Fibroblast of lung (primary cell): ENCODE data around the gene ATP10B.

ENCODE experiments used
- CTCF ChIP-seq, 2 donors: IDR thresholded peaks in 1 of 2; conservative IDR thresholded peaks in 1 of 2; 1 replicate in 1 of 2; 2 replicates in 1 of 2; pipeline ENCODE4 v1.5.1; 2011 to 2012; ENCODE audit warnings: low read length in 2 of 2, control low read depth in 1 of 2, inconsistent platforms in 1 of 2, low read depth in 1 of 2, mild to moderate bottlenecking in 1 of 2
- EZH2 ChIP-seq: IDR thresholded peaks from 2 replicates; pipeline ENCODE4 v1.5.1; 2012; ENCODE audit warnings: low read length, control low read depth, mild to moderate bottlenecking; ENCODE audit errors: missing control alignments

- TF ChIP-seq CTCF (conservative IDR thresholded peaks at IDR 0.05 in 1 of 2, IDR thresholded peaks at IDR 0.05 in 1 of 2; ENCODE audit: low read depth in 1 of 2, low read length in 2 of 2) (no peak), EZH2 (no peak)
Observed at GRCh38 chr5:160743027-160743426, 109.0 kb downstream of the ATP10B start.
